GM13976 (cell line): ENCODE results near the gene SERPINI1.

Source experiments
- DNase-seq: peaks from one replicate; pipeline ENCODE4 v3.0.0; 2012; ENCODE audit warnings: low spot score
- in situ Hi-C: fragments of 300-500 bp; cut with MboI; formaldehyde crosslinking; loops from one replicate; pipeline ENCODE4 v1.12.0; 2022; ENCODE audit warnings: low sequenced_read_pairs, mixed read lengths, inconsistent platforms; ENCODE audit not compliant: unreplicated experiment
- TF ChIP-seq, protein P1 (sequence below): IDR thresholded peaks from 2 replicates; pipeline ENCODE4 v1.5.1; 2012; ENCODE audit warnings: borderline replicate concordance, mild to moderate bottlenecking; ENCODE audit not compliant: insufficient read depth; ENCODE audit errors: extremely low read depth, missing control alignments, control extremely low read depth

SERPINI1 gene

DNA sequence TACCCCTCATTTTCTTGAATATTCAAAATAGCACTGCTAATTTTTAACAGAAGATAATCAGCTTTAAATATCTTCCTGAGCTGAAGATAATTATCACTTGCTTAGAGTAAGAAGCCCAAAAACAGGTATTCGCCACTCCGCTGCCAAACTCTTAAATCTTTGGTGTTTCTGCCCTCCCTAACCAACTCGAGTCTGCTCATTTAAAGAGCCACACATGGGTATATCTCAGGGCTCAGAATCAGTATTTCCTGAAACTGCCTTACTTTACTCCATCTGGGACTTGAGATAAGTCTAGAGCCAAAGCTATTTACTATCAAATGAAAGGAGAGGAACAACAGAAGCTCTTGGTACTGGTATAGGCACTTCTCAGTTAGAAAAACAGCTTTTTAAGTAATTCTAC lies 11.6 kb upstream of the SERPINI1 start:
- in situ Hi-C loops, result no loop called here
- TF ChIP-seq, protein P1, sequence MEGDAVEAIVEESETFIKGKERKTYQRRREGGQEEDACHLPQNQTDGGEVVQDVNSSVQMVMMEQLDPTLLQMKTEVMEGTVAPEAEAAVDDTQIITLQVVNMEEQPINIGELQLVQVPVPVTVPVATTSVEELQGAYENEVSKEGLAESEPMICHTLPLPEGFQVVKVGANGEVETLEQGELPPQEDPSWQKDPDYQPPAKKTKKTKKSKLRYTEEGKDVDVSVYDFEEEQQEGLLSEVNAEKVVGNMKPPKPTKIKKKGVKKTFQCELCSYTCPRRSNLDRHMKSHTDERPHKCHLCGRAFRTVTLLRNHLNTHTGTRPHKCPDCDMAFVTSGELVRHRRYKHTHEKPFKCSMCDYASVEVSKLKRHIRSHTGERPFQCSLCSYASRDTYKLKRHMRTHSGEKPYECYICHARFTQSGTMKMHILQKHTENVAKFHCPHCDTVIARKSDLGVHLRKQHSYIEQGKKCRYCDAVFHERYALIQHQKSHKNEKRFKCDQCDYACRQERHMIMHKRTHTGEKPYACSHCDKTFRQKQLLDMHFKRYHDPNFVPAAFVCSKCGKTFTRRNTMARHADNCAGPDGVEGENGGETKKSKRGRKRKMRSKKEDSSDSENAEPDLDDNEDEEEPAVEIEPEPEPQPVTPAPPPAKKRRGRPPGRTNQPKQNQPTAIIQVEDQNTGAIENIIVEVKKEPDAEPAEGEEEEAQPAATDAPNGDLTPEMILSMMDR, result no peak
- no peak for DNase-seq

DNA sequence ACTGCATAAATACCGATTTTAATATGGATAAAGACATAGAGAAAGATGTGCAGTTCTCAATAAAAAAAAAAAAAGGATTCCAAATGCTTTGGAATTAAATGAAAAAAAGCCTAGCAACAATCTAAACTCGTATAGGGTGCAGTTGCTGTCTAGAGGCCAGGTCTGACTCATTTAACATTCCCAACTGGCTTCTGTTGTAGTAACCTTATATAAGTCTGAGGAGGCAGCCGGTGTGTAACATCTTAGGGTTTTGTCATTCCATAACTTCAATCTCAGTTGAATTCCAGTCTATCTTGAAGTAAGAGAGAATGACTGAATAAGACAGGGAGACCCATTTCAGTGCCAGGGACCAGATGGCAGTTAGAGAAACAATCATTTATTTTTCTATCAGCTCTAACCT lies 7.3 kb upstream of the SERPINI1 start:
- DNase-seq, result no peak
- in situ Hi-C loops, result no loop called here

GRCh38 chr3:167728632-167729323 lies 6.7 kb upstream of the SERPINI1 start:
- in situ Hi-C loops, result no loop called here
- TF ChIP-seq, protein P1, result no peak
- DNase-seq, result no peak

More for the DNA sequence above, 7.3 kb upstream of the SERPINI1 start:
- TF ChIP-seq, protein P1, result no peak

- DNase-seq, result no peak
- in situ Hi-C loops, result no loop called here
- TF ChIP-seq, protein P1, result no peak
Observed at GRCh38 chr3:167729591-167729990, 5.9 kb upstream of the SERPINI1 start.

GRCh38 chr3:167731393-167731792 lies 4.1 kb upstream of the SERPINI1 start:
- in situ Hi-C loops, result no loop called here
- DNase-seq, result no peak
- TF ChIP-seq, protein P1, result no peak

- DNase-seq, result no peak
- in situ Hi-C loops, result no loop called here
- TF ChIP-seq, protein P1, result no peak
Observed at GRCh38 chr3:167732313-167733065, 3.0 kb upstream of the SERPINI1 start.
